Stimulated activated CD4-positive, alpha-beta T cell treated with anti-CD3 and anti-CD28 coated beads, TNF-alpha, amount 100 ng/mL, for 24 hours (primary cell): ENCODE measurements around the gene DSP.

Experiments used
- DNase-seq, 3 experiments: peaks; one replicate each; pipeline ENCODE4 v3.0.0-alpha.2; 2020; ENCODE audit warnings: low read depth in 3 of 3

The DSP gene

GRCh38 chr6:7538484-7538883 is 3.0 kb upstream of the DSP start:
- no peak for DNase-seq

GRCh38 chr6:7540595-7540994 is 876 bp upstream of the DSP start:
- DNase-seq = no peak

- no peak for DNase-seq
These were observed 798 bp downstream of the DSP start for GRCh38 chr6:7542065-7542873.

- DNase-seq = no peak
These were observed 1.6 kb downstream of the DSP start for GRCh38 chr6:7542874-7543624.

- DNase-seq = no peak
These were observed 2.4 kb downstream of the DSP start for GRCh38 chr6:7543789-7544424.

GRCh38 chr6:7544597-7544996 is 3.1 kb downstream of the DSP start:
- DNase-seq = no peak

- DNase-seq = no peak
These were observed 4.0 kb downstream of the DSP start for GRCh38 chr6:7545316-7546019.

GRCh38 chr6:7546020-7546369 is 4.5 kb downstream of the DSP start:
- no peak for DNase-seq

- no peak for DNase-seq
These were observed 4.9 kb downstream of the DSP start for GRCh38 chr6:7546383-7546782.

- DNase-seq = no peak
These were observed 5.4 kb downstream of the DSP start for GRCh38 chr6:7546896-7547295.

GRCh38 chr6:7547315-7547714 is 5.8 kb downstream of the DSP start:
- no peak for DNase-seq

- DNase-seq = no peak
These were observed 8.9 kb downstream of the DSP start for GRCh38 chr6:7550433-7550801.

- DNase-seq = no peak
These were observed 13.2 kb downstream of the DSP start for GRCh38 chr6:7554533-7555275.

GRCh38 chr6:7555671-7556070 is 14.2 kb downstream of the DSP start:
- DNase-seq = no peak

GRCh38 chr6:7556394-7557106 is 15.1 kb downstream of the DSP start:
- DNase-seq = no peak

GRCh38 chr6:7557652-7558051 is 16.2 kb downstream of the DSP start:
- no peak for DNase-seq

- DNase-seq = no peak
These were observed 17.3 kb downstream of the DSP start for GRCh38 chr6:7558781-7559180.

GRCh38 chr6:7559196-7559595 is 17.7 kb downstream of the DSP start:
- DNase-seq = no peak

- no peak for DNase-seq
These were observed 18.3 kb downstream of the DSP start for GRCh38 chr6:7559651-7560385.
